ENCODE results near the gene PRPF19. TPM values are rescaled to one million over a fixed set of nuclear protein-coding genes. Genes with fewer than 3 reads are reported as not detected.

The PRPF19 gene
- total RNA-seq, 1 experiment from 2014 or later, result 116 TPM

DNA sequence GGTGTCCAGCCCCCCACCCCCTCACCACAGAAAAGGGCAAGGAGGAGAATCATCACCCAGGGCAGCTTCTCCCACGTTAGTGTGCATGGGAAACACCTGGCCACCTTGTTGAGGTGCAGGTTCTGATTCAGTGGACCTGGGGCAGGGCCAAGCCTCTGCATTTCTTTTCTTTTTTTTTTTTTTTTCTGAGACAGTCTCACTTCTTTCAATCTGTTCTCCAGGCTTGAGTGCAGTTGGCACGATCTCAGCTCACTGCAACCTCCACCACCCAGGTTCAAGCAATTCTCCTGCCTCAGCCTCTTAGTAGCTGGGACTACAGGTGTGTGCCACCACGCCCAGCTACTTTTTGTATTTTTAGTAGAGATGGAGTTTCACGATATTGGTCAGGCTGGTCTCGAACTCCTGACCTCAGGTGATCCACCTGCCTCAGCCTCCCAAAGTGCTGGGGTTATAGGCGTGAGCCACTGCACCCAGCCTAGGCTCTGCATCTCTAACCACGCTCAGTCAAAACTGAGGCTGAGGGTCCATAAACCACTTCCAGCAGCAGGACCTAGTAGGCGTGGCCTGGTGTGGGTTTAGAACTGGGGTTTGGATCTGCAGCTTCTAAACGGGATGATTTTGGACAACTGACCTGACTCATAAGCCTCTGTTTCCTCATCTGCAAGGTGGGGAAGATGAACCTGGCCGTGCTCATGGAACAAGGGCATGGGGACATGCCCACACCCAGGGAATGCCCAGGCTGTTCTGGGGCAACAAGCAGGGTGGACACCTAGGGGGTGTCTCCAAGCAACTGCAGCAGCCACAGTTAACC is 38.3 kb downstream of the PRPF19 start:
- ChIA-PET POLR2A (interaction anchor here (0.6 to 0.7 kb wide), 3 partner anchors 69 to 907 kb away, joined by 4 read pairs; no protein-coding TSS in a partner anchor), CTCF (interaction anchor here (0.5 to 7.9 kb wide), 4 partner anchors 13 to 161 kb away, joined by 4 to 44 read pairs (median 10); partner anchors contain the start of gene PTGDR2)
- Mint-ChIP-seq H3K4me1 (peaks cover 2% of the 10 kb centered on the region), H3K27me3 (ENCODE audit: low read depth) (no peaks in the 10 kb centered on the region), H3K9me3 (no peaks in the 10 kb centered on the region), H3K27ac (no peak overlapping the region), H3K4me3 (no peak overlapping the region), H3K36me3 (no peaks in the 10 kb centered on the region)
- DNase-seq (ENCODE audit: low spot score) (no peak), ATAC-seq (no peak)
- TF ChIP-seq ATF1 (CRISPR knock-in tag; IDR thresholded peaks at IDR 0.05) (no peak), FOXP1 (CRISPR knock-in tag; IDR thresholded peaks at IDR 0.05; ENCODE audit: borderline replicate concordance) (no peak), MXD4 (CRISPR knock-in tag; IDR thresholded peaks at IDR 0.05; ENCODE audit: borderline replicate concordance) (no peak), GRHL2 (CRISPR knock-in tag; IDR thresholded peaks at IDR 0.05; ENCODE audit: insufficient replicate concordance, severe bottlenecking) (no peak), FOXK1 (CRISPR knock-in tag; IDR thresholded peaks at IDR 0.05) (no peak), ZNF121 (CRISPR knock-in tag; IDR thresholded peaks at IDR 0.05) (no peak), NR3C1 (CRISPR knock-in tag; conservative IDR thresholded peaks at IDR 0.05; ENCODE audit: low read depth) (no peak), OVOL2 (CRISPR knock-in tag; IDR thresholded peaks at IDR 0.05; ENCODE audit: borderline replicate concordance) (no peak), NR1H2 (CRISPR knock-in tag; IDR thresholded peaks at IDR 0.05) (no peak), ZNF138 (CRISPR knock-in tag; conservative IDR thresholded peaks at IDR 0.05) (no peak), CREM (CRISPR knock-in tag; IDR thresholded peaks at IDR 0.05) (no peak)
- TF ChIP-seq, protein P1, sequence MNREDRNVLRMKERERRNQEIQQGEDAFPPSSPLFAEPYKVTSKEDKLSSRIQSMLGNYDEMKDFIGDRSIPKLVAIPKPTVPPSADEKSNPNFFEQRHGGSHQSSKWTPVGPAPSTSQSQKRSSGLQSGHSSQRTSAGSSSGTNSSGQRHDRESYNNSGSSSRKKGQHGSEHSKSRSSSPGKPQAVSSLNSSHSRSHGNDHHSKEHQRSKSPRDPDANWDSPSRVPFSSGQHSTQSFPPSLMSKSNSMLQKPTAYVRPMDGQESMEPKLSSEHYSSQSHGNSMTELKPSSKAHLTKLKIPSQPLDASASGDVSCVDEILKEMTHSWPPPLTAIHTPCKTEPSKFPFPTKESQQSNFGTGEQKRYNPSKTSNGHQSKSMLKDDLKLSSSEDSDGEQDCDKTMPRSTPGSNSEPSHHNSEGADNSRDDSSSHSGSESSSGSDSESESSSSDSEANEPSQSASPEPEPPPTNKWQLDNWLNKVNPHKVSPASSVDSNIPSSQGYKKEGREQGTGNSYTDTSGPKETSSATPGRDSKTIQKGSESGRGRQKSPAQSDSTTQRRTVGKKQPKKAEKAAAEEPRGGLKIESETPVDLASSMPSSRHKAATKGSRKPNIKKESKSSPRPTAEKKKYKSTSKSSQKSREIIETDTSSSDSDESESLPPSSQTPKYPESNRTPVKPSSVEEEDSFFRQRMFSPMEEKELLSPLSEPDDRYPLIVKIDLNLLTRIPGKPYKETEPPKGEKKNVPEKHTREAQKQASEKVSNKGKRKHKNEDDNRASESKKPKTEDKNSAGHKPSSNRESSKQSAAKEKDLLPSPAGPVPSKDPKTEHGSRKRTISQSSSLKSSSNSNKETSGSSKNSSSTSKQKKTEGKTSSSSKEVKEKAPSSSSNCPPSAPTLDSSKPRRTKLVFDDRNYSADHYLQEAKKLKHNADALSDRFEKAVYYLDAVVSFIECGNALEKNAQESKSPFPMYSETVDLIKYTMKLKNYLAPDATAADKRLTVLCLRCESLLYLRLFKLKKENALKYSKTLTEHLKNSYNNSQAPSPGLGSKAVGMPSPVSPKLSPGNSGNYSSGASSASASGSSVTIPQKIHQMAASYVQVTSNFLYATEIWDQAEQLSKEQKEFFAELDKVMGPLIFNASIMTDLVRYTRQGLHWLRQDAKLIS (CRISPR knock-in tag; IDR thresholded peaks at IDR 0.05; ENCODE audit: borderline replicate concordance), result no peak
- TF ChIP-seq, protein P2, sequence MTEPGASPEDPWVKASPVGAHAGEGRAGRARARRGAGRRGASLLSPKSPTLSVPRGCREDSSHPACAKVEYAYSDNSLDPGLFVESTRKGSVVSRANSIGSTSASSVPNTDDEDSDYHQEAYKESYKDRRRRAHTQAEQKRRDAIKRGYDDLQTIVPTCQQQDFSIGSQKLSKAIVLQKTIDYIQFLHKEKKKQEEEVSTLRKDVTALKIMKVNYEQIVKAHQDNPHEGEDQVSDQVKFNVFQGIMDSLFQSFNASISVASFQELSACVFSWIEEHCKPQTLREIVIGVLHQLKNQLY (CRISPR knock-in tag; IDR thresholded peaks at IDR 0.05), result no peak
- TF ChIP-seq, protein P3, sequence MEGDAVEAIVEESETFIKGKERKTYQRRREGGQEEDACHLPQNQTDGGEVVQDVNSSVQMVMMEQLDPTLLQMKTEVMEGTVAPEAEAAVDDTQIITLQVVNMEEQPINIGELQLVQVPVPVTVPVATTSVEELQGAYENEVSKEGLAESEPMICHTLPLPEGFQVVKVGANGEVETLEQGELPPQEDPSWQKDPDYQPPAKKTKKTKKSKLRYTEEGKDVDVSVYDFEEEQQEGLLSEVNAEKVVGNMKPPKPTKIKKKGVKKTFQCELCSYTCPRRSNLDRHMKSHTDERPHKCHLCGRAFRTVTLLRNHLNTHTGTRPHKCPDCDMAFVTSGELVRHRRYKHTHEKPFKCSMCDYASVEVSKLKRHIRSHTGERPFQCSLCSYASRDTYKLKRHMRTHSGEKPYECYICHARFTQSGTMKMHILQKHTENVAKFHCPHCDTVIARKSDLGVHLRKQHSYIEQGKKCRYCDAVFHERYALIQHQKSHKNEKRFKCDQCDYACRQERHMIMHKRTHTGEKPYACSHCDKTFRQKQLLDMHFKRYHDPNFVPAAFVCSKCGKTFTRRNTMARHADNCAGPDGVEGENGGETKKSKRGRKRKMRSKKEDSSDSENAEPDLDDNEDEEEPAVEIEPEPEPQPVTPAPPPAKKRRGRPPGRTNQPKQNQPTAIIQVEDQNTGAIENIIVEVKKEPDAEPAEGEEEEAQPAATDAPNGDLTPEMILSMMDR (IDR thresholded peaks at IDR 0.05), result no peak
- TF ChIP-seq, protein P4, sequence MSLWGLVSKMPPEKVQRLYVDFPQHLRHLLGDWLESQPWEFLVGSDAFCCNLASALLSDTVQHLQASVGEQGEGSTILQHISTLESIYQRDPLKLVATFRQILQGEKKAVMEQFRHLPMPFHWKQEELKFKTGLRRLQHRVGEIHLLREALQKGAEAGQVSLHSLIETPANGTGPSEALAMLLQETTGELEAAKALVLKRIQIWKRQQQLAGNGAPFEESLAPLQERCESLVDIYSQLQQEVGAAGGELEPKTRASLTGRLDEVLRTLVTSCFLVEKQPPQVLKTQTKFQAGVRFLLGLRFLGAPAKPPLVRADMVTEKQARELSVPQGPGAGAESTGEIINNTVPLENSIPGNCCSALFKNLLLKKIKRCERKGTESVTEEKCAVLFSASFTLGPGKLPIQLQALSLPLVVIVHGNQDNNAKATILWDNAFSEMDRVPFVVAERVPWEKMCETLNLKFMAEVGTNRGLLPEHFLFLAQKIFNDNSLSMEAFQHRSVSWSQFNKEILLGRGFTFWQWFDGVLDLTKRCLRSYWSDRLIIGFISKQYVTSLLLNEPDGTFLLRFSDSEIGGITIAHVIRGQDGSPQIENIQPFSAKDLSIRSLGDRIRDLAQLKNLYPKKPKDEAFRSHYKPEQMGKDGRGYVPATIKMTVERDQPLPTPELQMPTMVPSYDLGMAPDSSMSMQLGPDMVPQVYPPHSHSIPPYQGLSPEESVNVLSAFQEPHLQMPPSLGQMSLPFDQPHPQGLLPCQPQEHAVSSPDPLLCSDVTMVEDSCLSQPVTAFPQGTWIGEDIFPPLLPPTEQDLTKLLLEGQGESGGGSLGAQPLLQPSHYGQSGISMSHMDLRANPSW (CRISPR knock-in tag; conservative IDR thresholded peaks at IDR 0.05; ENCODE audit: low read depth), result no peak
- TF ChIP-seq, protein P5, sequence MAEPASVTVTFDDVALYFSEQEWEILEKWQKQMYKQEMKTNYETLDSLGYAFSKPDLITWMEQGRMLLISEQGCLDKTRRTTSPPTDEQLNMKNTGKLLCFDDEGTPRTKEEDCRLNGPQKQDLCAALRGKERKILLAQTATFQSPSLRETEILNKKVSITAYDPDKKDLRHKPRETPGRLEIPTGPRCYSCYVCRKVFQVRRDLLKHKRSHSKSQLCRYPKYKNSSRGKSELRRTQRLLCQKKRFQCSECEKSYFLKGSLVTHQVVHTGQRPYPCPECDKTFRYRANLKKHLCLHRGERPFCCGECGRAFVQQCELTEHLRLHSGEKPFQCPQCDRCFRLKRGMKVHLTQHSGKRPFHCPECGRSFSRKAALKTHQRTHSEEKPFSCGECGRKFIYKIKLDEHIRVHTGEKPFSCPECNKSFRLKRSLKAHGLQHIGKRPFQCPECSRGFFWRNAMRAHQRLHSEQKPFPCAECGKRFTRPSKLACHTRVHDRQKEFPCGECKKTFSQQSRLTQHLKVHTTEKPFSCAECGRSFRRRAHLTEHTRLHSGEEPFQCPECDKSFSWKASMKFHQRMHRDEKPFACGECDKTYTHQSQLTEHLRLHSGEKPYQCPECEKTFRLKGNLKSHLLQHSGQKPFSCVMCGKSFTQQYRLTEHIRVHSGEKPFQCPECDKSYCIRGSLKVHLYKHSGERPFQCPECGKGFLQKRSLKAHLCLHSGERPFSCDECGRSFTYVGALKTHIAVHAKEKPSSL (CRISPR knock-in tag; conservative IDR thresholded peaks at IDR 0.05), result no peak
